ENCODE data around the gene IRF6.

IRF6 gene

DNA sequence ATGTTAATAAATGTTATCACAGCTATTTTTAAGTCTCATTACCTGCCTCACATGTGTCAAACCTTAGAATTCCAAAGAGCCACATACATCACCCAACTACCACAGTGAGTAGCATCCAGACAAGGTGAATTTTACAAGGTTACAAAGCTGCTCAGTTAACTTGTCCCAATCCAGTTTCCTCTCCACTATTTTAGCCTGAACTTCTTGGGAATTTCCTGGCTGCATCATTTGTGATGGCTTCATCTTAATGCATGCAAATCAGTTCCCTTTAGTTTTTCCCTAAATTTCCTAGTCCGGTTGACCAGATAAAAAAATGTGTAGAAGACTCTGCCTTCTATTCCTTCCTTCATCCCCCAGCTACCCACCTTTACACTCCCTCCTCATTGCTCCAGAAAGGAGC, 50.7 kb downstream of the IRF6 start:
- TF ChIP-seq, protein P1, sequence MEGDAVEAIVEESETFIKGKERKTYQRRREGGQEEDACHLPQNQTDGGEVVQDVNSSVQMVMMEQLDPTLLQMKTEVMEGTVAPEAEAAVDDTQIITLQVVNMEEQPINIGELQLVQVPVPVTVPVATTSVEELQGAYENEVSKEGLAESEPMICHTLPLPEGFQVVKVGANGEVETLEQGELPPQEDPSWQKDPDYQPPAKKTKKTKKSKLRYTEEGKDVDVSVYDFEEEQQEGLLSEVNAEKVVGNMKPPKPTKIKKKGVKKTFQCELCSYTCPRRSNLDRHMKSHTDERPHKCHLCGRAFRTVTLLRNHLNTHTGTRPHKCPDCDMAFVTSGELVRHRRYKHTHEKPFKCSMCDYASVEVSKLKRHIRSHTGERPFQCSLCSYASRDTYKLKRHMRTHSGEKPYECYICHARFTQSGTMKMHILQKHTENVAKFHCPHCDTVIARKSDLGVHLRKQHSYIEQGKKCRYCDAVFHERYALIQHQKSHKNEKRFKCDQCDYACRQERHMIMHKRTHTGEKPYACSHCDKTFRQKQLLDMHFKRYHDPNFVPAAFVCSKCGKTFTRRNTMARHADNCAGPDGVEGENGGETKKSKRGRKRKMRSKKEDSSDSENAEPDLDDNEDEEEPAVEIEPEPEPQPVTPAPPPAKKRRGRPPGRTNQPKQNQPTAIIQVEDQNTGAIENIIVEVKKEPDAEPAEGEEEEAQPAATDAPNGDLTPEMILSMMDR (IDR thresholded peaks at IDR 0.05; ENCODE audit: borderline replicate concordance, insufficient read depth, low read depth, low read length): no peak
- no peak overlapping the region for H3K4me3 ChIP-seq (ENCODE audit: low read depth, low read length)

DNA sequence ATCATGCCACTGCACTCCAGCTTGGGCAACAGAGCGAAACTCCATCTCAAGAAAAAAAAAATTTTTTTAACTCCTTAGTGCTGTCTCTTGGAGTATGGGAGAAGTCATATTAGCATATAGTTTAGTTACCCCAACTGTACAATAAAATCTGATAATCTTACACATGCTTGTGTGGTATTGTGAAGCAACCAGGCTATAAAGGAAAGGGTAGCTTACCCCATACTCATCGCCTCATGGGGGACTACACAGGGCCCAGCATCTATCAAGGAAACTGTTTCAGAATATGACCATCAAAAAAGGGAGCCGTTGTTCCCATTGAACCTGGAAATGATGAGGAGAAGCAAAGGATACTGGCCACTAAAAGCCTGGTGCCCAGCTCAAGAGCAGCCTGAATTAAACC, 53.1 kb downstream of the IRF6 start:
- TF ChIP-seq, protein P1 (IDR thresholded peaks at IDR 0.05; ENCODE audit: borderline replicate concordance, insufficient read depth, low read depth, low read length): no peak
- H3K4me3 ChIP-seq (ENCODE audit: low read depth, low read length): no peak overlapping the region

DNA sequence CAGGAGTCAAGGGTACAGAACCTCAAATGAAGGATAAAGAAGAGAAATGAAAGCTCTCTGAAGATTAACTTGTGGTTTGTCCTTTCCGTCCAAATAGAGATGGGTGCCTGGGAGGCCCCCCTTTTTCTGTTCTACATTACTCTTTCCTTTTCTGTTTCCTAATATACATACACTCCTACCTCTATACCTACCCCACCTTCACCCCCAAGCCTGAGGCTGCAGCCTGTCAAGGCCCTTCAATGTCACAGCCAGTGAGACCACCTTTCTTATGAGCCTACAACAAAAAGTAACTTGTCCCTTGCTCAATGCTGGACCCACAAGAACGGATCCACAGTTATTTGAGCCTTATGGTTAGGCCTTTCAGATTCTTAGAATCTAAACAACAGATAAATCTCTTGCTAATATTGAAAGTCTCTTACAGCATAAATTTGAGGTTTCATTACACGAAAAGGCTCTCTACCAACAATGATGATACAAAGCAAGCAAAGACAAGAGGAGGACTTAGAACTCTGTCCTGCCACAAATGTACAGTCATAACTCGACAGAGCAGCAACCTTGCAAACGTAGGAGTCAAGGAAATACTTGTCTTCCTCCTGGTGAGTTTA, 54.2 kb downstream of the IRF6 start:
- TF ChIP-seq, protein P1 (IDR thresholded peaks at IDR 0.05; ENCODE audit: borderline replicate concordance, insufficient read depth, low read depth, low read length): no peak
- no peak overlapping the region for H3K4me3 ChIP-seq (ENCODE audit: low read depth, low read length)

DNA sequence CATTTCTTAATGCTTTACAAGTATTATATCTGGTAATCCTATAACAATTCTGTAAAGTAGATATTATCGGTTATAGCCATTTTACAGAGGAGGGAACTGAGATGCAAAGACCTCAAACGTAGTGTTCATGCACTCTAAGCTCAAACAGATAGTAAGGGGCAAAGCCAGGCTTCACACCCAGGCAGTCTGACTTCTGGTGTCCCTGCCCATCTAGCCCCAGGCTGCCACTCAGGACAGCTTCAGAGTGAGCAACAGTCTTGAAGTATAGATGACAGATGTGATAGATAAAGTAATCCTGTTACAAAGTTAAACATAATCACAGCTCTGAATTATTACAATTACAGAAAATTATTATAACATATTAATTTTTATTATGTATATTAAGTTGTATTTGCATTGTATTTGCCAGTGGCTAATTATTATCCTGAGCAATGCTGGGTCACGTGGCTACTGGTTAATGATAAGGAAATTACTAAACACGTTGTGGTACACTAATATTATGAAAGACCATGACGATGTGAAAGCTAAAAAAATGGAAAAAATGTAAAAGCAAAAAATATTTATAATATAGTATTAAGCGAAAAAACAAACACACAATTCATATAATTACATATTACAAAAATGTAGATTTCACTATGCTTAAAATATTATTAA, 56.1 kb downstream of the IRF6 start:
- no peak overlapping the region for H3K4me3 ChIP-seq (ENCODE audit: low read depth, low read length)
- TF ChIP-seq, protein P1 (IDR thresholded peaks at IDR 0.05; ENCODE audit: borderline replicate concordance, insufficient read depth, low read depth, low read length): no peak

DNA sequence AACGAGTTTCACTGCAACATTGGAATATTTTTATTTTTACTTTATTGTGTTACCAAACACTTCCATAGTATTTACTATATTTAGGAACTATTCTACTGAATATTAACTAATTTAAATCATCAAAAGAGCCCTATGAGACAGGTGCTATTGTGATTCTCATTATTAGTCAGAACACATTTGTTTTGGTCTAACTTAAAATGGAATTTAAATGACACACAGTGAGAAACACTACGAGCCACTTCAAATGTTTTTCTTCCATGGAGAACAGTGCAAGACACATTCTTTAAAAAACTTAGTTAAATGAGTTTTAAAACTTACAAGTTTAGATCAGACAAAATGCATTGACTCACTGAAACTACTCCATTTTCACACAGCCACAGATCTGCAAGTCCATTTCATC, 56.7 kb downstream of the IRF6 start:
- TF ChIP-seq, protein P1 (IDR thresholded peaks at IDR 0.05; ENCODE audit: borderline replicate concordance, insufficient read depth, low read depth, low read length): no peak
- no peak overlapping the region for H3K4me3 ChIP-seq (ENCODE audit: low read depth, low read length)

DNA sequence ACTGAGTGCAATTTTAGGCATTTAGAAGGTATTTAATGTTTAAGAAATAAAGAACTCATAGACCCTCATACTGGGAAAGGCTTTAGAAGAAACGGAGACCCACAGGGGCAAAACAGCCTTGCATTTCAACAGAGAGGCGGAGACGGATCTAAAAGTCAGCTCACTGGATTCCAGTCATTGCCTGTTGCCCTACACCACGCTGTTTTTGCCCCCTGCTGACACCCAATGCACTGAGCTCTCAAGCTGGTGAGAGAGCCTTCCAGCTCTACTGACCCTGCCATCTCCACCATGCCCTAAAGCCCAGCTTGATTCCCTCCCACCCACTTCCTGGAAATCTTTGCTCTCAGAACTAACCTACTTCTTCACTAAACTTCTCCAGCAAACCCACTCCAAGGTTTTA, 57.3 kb downstream of the IRF6 start:
- TF ChIP-seq, protein P1 (IDR thresholded peaks at IDR 0.05; ENCODE audit: borderline replicate concordance, insufficient read depth, low read depth, low read length): no peak
- no peak overlapping the region for H3K4me3 ChIP-seq (ENCODE audit: low read depth, low read length)
